Skeletal muscle satellite cell (primary cell): Measurements from ENCODE around the gene WDR7.

Experiments used
- H3K27me3 ChIP-seq: 2 replicates; pipeline ENCODE4 v1.7.0; 2013; ENCODE audit warnings: low read length; ENCODE audit not compliant: control insufficient read depth, insufficient read depth
- H3K36me3 ChIP-seq: 2 replicates; pipeline ENCODE4 v1.7.0; 2013; ENCODE audit warnings: mild to moderate bottlenecking, control low read depth, low read length; ENCODE audit not compliant: insufficient read depth
- H3K4me1 ChIP-seq: 2 replicates; pipeline ENCODE4 v1.7.0; 2013; ENCODE audit warnings: low read length; ENCODE audit not compliant: control insufficient read depth, insufficient read depth
- H3K4me2 ChIP-seq: 2 replicates; pipeline ENCODE4 v1.7.0; 2013; ENCODE audit warnings: mild to moderate bottlenecking, low read length
- H3K4me3 ChIP-seq: 2 replicates; pipeline ENCODE4 v1.7.0; 2013; ENCODE audit warnings: low read length
- H3K9ac ChIP-seq: 2 replicates; pipeline ENCODE4 v1.7.0; 2013; ENCODE audit warnings: mild to moderate bottlenecking, low read depth, low read length, moderate library complexity
- H3K9me3 ChIP-seq: replicated peaks from 2 replicates; pipeline ENCODE4 v1.7.0; 2013; ENCODE audit warnings: mild to moderate bottlenecking, control low read depth, low read length

WDR7 gene

DNA sequence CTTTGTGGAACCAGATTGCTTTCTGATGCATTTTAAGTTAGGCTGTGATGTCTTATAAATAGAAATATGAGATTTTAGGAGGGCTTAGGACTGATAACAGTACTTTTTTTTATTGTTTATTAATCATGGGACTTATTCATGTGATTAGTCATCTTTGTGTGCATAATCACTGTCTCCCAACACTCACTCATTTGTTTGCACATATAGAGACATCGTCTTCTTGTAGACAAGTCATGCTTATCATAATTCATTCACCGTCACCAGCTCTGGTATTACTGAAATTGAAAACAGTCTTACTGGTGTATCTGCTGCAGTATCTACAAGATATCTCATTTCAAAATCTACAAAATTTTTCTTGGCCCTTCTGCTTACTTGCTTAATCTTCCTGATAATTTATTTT is 45.8 kb downstream of the WDR7 start:
- no peaks in the 10 kb centered on the region for H3K27me3 ChIP-seq
- H3K36me3 ChIP-seq: peaks cover 6% of the 10 kb centered on the region
- H3K9ac ChIP-seq: no peak overlapping the region
- no peaks in the 10 kb centered on the region for H3K4me1 ChIP-seq
- H3K4me2 ChIP-seq: no peak overlapping the region
- H3K4me3 ChIP-seq: no peak overlapping the region
- no peaks in the 10 kb centered on the region for H3K9me3 ChIP-seq

DNA sequence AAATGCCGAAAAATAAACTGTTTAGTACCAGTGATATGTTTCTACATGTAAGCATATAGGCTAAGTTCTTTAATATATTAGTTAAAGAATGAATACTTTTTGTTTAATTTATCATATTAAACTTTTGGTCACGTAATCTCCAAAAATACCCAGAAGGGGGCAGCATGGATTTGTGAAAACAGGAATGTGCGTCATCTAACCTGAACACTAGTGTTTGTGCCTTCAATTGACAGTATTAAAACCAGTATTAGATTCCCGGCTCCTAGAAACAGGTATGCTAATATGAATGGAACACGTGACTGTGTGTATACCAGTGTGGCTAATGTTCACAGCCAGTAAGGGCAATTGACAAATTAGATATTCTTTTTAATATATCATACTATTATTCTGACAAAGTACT is 51.8 kb downstream of the WDR7 start:
- H3K36me3 ChIP-seq: no peaks in the 10 kb centered on the region
- H3K4me2 ChIP-seq: no peak overlapping the region
- no peaks in the 10 kb centered on the region for H3K4me1 ChIP-seq
- no peak overlapping the region for H3K9ac ChIP-seq
- no peaks in the 10 kb centered on the region for H3K9me3 ChIP-seq
- H3K4me3 ChIP-seq: no peak overlapping the region
- H3K27me3 ChIP-seq: no peaks in the 10 kb centered on the region

DNA sequence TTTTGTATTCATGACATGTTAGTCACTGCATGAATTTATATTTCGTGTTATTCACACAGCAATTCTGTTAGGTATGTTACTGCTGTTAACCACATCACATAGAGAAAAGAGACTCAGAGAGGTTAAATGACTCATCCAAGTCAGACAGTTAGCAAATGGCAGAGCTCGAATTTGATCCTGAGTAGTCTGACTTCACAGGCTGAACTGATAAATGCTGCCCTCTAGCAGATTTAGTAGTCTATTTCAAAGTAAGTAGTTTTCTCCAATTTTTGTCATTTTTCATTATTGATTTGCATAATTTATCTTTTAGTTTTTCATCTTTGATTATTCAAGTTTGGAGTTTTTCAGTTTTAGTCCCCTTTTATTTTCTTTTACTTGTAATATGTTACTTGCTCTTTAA is 58.3 kb downstream of the WDR7 start:
- H3K4me2 ChIP-seq: no peak overlapping the region
- no peak overlapping the region for H3K4me3 ChIP-seq
- H3K9ac ChIP-seq: no peak overlapping the region
- H3K9me3 ChIP-seq: no peaks in the 10 kb centered on the region
- no peaks in the 10 kb centered on the region for H3K27me3 ChIP-seq
- H3K4me1 ChIP-seq: peaks cover 5% of the 10 kb centered on the region
- H3K36me3 ChIP-seq: no peaks in the 10 kb centered on the region

DNA sequence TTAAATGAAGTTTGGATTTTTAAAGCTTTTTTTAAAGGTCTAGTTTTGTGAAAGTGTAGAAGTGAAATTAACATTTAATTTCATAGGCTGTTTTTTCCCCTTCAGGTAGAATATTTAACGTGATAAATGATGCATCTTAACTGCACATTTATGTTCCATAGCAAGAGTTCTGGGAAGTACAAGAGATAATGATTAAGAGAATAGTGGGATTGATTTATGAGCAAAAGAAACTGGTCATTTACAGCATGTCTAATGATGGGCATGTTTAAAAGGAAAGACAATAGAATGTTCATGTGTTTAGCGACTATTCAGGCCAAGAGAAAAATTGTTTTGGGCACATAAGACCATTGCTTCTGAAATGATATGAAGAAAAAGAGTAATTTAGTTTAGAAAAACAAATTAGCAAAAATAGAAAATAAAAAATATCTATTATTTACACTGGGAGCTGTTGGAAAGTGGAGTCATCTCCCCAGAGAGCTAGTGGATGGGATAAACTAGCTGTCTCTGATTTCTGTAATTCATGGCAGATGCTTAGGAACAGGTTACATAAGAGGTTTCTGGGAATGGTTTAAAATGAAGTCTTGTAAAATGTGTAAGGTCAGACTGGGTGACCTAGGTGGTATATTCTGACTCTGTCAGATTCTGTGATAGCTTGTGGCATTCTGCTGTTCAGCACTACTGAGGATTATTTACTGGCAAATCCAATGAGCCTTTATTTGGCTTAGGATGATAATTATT is 60.7 kb downstream of the WDR7 start:
- H3K36me3 ChIP-seq: no peaks in the 10 kb centered on the region
- H3K9ac ChIP-seq: no peak overlapping the region

DNA sequence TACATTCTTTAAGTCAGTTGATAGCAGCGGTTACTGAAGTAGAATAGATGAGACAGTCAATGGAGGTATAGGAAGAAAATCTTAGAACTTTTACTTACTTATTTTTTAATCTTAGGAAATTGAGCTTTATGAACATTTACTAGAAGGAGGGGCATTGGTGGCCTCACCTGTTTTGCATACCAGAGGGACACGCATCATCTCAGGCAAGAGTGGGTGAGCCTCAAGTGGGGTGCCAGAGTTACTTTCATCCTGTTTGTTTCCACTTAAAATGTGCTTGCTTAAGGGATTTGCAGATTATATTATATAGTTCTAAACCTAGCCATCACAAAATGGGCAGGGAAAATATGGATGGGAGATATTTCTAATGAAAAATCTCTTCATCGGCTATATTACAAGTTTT is 61.6 kb downstream of the WDR7 start:
- no peaks in the 10 kb centered on the region for H3K36me3 ChIP-seq
- no peak overlapping the region for H3K4me3 ChIP-seq
- H3K4me2 ChIP-seq: no peak overlapping the region
- peaks cover 5% of the 10 kb centered on the region for H3K4me1 ChIP-seq
- H3K9me3 ChIP-seq: no peaks in the 10 kb centered on the region
- no peak overlapping the region for H3K9ac ChIP-seq
- no peaks in the 10 kb centered on the region for H3K27me3 ChIP-seq

More for the DNA sequence above, 60.7 kb downstream of the WDR7 start:
- no peak overlapping the region for H3K4me3 ChIP-seq
- H3K4me2 ChIP-seq: no peak overlapping the region
- H3K4me1 ChIP-seq: peaks cover 5% of the 10 kb centered on the region
- H3K9me3 ChIP-seq: no peaks in the 10 kb centered on the region
- H3K27me3 ChIP-seq: no peaks in the 10 kb centered on the region

DNA sequence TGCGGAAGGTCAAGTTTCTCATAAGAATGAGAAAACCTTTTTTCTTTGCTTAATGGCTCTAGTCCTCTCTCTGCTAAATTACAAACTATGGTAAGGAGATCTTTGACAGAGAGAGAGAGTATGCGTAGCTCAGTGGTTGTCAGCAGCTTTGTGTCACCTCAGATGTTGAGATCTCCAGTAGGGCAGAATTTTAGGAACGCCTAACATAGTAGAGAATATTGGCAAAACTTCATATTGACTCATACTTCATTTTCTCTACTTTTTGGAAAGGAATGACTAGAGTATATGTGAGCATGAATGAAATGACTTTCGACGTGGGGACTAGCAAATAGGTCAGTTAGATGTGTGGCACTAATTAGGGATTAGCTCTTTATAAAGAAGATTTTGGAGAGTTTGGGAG is 64.0 kb downstream of the WDR7 start:
- peaks cover 5% of the 10 kb centered on the region for H3K4me1 ChIP-seq
- H3K4me2 ChIP-seq: no peak overlapping the region
- no peak overlapping the region for H3K4me3 ChIP-seq
- no peaks in the 10 kb centered on the region for H3K9me3 ChIP-seq
- H3K9ac ChIP-seq: no peak overlapping the region
- no peaks in the 10 kb centered on the region for H3K36me3 ChIP-seq
- no peaks in the 10 kb centered on the region for H3K27me3 ChIP-seq

DNA sequence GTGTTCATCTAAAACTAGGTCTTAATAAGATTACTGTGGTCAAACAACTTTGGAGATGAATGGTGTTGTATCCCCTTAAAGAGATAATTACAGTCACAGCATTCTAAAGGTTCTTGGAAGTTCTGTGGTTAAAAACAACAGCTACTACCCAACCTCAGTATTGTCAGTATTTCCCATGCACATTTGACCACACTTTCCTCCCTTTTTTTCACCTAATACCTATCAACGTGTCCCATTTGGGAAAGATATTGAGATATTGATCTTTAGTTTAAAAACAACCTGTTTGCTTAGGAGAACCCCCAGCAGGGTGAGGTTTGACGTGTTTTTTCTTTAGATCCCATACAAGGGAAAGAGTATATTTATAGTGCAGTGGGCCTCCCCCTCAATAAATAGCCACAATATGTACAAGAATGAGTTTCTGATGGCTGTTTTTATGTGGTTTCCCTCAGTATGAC is 65.6 kb downstream of the WDR7 start:
- H3K4me2 ChIP-seq: no peak overlapping the region
- peaks cover 9% of the 10 kb centered on the region for H3K4me1 ChIP-seq
- no peaks in the 10 kb centered on the region for H3K36me3 ChIP-seq
- H3K9ac ChIP-seq: no peak overlapping the region
- no peak overlapping the region for H3K4me3 ChIP-seq
- no peaks in the 10 kb centered on the region for H3K9me3 ChIP-seq
- no peaks in the 10 kb centered on the region for H3K27me3 ChIP-seq

DNA sequence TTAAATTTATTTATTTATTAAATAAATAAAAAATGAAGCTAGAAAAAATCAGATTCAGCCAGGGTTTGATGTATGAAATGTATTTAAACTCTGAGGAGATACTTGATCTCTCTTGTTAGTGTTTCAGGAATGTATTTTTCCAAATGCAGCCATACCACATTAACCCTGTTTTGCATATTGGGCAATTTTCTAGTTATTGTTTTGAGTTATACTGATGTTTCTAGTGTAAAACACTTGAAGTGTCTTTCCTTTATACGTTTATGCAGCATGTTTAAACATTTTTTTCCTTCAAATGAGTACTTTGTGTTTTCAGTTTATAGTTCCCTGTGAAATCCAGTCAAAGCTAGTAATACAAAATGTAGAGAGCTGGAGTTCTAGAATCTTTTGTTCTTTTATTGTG is 69.9 kb downstream of the WDR7 start:
- H3K36me3 ChIP-seq: no peaks in the 10 kb centered on the region
- no peak overlapping the region for H3K4me3 ChIP-seq
- H3K9me3 ChIP-seq: no peaks in the 10 kb centered on the region
- H3K4me2 ChIP-seq: no peak overlapping the region
- peaks cover 23% of the 10 kb centered on the region for H3K4me1 ChIP-seq
- no peaks in the 10 kb centered on the region for H3K27me3 ChIP-seq
- H3K9ac ChIP-seq: no peak overlapping the region

DNA sequence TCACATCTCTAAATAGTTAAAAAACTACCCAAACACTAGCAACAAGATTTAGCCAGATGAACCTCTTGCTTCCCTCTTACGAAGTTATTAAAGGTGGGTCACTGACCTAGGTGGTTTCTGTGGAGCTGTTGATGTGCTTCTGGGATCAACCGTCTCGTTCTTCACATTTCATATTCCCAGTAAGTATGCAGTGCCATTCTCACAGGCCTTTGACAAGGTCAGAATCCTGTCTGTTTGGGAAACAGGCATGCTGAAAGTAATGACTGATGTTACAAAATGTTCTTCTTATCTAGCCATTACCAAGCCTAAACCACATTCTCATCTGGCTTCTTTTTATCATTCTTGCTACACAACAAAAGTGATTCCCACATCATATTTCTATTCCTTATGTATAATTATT is 70.3 kb downstream of the WDR7 start:
- Histone ChIP-seq H3K27me3 (no peaks in the 10 kb centered on the region), H3K4me1 (peaks cover 23% of the 10 kb centered on the region), H3K36me3 (no peaks in the 10 kb centered on the region), H3K4me3 (no peak overlapping the region), H3K4me2 (no peak overlapping the region), H3K9ac (no peak overlapping the region), H3K9me3 (no peaks in the 10 kb centered on the region)

DNA sequence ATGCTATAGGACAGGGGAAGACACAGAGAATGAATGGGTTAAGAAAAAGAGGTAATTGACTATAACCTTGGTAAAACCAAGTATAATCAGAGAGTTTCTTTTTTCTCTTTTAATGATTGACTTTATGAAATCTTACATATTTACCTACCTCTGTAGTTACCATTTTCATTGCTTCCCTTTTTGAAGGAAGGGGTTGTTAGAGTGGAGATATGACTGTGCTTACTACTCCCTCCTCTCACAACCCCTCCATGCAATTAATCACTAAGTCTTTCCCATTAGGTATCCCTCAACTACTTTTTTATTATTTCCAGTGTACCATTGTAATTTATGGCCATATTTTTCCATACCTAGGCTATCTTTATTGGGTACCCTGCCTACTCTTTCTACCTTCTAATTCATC is 71.4 kb downstream of the WDR7 start:
- peaks cover 23% of the 10 kb centered on the region for H3K4me1 ChIP-seq
- no peak overlapping the region for H3K9ac ChIP-seq
- no peak overlapping the region for H3K4me3 ChIP-seq
- H3K27me3 ChIP-seq: no peaks in the 10 kb centered on the region
- H3K4me2 ChIP-seq: peak overlapping the region; percentile 41
- no peaks in the 10 kb centered on the region for H3K9me3 ChIP-seq
- H3K36me3 ChIP-seq: peaks cover 1% of the 10 kb centered on the region

DNA sequence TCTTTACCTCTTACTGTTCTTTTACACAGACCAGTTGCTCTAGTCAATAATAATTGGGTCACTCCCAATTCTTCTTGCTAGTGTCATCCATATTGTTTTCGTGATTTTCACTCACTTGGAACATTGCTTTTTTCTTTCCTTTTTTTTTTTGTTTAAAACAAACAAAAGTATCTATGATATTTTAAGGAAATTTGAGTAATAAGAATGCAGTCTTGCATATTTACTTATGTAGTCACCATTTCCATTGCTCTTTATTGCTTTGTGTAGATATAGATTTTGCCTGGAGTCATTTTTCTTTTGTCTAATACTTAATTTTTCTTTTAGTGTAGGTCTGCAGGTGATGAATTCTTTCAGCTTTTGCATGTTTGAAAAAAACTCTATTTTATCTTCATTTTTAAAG is 71.9 kb downstream of the WDR7 start:
- H3K9me3 ChIP-seq: no peaks in the 10 kb centered on the region
- H3K4me3 ChIP-seq: no peak overlapping the region
- peak overlapping the region; percentile 41 for H3K4me2 ChIP-seq
- H3K4me1 ChIP-seq: peaks cover 23% of the 10 kb centered on the region
- H3K9ac ChIP-seq: no peak overlapping the region
- H3K27me3 ChIP-seq: no peaks in the 10 kb centered on the region
- H3K36me3 ChIP-seq: peaks cover 3% of the 10 kb centered on the region

DNA sequence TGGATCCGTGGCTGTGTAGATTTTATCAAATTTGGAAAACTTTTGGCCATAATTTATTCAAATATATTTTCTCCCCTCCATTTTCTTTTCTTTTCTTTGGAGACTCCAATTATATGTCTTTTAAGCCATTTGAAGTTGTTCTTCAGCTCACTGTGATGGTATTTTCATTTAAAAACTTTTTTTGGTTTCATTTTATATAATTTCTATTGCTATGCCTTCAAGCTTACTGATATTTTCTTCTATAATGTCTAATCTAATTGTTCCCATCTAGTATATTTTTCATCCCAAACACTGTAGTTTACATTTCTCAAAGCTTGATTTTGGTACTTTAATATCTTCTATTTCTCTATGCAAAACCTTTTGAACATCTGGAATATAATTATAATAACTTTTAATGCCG is 72.5 kb downstream of the WDR7 start:
- Histone ChIP-seq H3K9ac (no peak overlapping the region), H3K4me2 (no peak overlapping the region), H3K36me3 (peaks cover 3% of the 10 kb centered on the region), H3K4me1 (peaks cover 23% of the 10 kb centered on the region), H3K4me3 (no peak overlapping the region), H3K27me3 (no peaks in the 10 kb centered on the region), H3K9me3 (no peaks in the 10 kb centered on the region)
